ENCODE data around the gene CHN2. TPM values are rescaled to one million over a fixed set of nuclear protein-coding genes. Genes with fewer than 3 reads are reported as not detected.
"Not testable (repeated sequence)": the region's sequence is repeated elsewhere in the genome, so short reads cannot be mapped to it uniquely, and the experiment has no call there.

CHN2 gene
- total and polyA plus RNA-seq, 8 donors: 8.2 to 32.9 (median 24.0) TPM

DNA sequence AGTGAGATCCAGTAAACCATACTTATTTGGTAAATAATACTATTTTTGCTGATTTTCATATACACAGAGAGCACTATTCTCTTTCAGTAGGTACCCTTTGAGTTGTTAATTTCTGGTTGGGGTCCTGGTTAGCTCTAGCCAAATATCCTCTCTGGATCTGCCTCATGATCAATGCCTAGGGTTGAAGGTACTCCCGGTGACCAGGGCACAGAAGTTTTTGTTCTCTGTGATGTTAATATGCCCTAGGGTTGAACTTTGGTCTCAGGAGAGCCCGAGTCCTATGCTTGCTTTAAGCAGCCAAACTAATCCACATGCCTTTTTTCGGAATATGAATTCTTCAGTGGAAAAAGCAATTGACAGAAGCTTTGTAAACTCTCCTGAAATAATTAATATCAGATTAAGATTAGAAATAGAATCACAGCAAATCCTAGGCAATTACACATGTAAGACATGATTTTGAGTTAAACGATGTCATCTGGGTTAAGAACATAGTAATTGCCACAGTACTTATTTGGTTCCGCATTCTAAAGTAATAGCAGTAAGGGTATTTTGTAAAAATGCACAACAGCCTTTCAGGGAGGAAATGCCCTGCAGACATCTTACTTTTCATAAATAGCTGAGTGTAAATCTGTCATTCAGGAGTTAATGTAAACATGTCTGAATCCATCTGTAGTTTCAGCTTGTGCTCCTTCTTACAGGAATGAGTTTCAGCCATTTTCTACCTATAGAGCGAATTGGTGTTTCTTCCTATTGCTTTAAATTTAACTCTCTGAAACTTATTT lies 10.1 kb downstream of the CHN2 start:
- 63 to 68% methylated on average over 6 of the region's 6 CpGs for WGBS, 2 donors
- FAIRE-seq: no peak
- no peak for ATAC-seq
- H3K9me3 ChIP-seq: no peaks in the 10 kb centered on the region
- TF ChIP-seq CTCF (IDR thresholded peaks at IDR 0.05): no peak
- intact Hi-C loops (cut with DNase I): no loop called here
- no peak for DNase-seq
- peaks cover 4 to 25% (median 11%) of the 10 kb centered on the region in 3 donors for H3K4me1 ChIP-seq
- no peaks in the 10 kb centered on the region for H3K36me3 ChIP-seq
- H3K4me3 ChIP-seq: no peak overlapping the region
- no peaks in the 10 kb centered on the region for H3K27me3 ChIP-seq
- H3K27ac ChIP-seq: no peak overlapping the region

DNA sequence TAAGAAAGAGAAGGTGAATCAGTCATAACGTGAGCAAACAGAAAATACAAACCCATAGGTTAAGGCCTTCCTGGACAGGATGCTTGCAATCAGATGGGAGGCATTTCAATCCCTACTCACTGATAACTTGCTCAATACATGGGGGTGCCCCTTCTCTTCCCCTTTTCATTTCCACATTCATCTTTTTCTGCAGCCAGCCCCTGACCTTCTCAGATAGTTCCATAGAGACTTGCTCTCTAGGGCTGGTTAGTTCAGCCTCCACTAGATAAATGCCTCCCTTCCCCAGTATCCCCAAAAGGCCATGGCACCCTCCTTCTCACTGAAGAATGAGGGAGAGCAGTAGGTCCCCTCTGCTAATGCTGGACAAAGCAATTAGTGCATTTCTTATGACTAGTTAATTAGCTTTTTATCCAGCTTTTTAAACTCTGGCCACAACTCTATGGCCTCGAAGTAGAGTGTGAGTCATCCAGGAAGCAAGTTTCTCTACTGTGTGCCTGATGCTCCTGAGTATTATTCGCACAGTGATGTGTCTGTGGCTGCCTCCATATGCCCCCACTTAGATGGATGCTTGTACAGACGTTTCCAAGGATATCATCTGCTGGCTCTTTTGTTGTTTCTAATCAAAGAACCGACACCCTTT lies 12.7 kb downstream of the CHN2 start:
- no peaks in the 10 kb centered on the region for H3K27me3 ChIP-seq
- H3K4me1 ChIP-seq: peaks cover 4 to 17% (median 11%) of the 10 kb centered on the region in 3 donors
- no peak for FAIRE-seq
- H3K4me3 ChIP-seq: no peak overlapping the region
- 48 to 54% methylated on average over 5 of the region's 5 CpGs for WGBS, 2 donors
- ATAC-seq: peak; percentile 79 to 91 (median 80)
- H3K36me3 ChIP-seq: no peaks in the 10 kb centered on the region
- DNase-seq: no peak
- intact Hi-C loops (cut with DNase I): no loop called here
- no peak for TF ChIP-seq CTCF (IDR thresholded peaks at IDR 0.05)
- H3K27ac ChIP-seq: peak overlapping the region in 1 of 4 donors; percentile 6
- H3K9me3 ChIP-seq: no peaks in the 10 kb centered on the region

DNA sequence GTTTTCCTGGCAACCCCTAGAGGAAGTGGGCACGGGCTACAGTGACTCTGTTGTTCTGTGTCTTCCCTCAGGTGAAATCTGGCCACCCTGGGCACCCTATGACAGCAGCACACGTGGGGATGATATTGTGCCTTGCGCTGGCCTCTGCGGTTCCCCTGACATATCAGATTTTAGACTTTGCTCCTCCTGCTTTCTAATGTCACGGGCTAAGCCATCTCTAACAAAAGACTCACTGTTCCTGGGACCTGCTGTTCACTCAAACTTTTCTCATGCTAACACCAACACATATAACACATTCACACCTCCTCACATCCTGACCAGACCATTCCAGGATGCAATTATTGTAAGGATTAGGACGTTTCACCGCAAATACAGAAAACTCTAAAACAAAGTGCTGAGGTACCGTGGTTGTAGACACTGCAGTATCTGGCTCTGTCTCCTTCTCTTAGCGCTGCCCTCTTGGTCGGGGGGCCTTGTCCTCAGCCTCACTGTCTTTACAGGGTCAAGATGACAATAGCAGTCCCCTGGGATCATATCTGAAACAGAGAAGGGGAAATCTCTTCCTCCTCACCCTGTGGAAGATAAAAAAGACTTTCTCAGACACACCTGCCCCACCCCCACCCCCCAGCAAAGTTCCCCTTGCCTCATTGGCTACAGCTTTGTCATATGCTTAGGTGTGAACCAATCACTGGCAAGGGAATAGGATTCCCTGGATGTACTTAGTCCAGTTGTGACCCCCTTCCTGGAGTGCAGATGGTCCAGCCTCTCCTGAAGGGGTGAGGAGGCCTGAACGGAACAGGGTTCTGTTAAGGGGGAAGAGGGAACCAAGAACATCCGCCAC lies 14.1 kb downstream of the CHN2 start:
- peak overlapping the region in 1 of 4 donors; percentile 44 for H3K27ac ChIP-seq
- WGBS, 2 donors: 65 to 66% methylated on average over 12 of the region's 12 CpGs
- intact Hi-C loops (cut with DNase I): no loop called here
- H3K9me3 ChIP-seq: no peaks in the 10 kb centered on the region
- no peaks in the 10 kb centered on the region for H3K36me3 ChIP-seq
- TF ChIP-seq CTCF (IDR thresholded peaks at IDR 0.05): no peak
- no peak overlapping the region for H3K4me3 ChIP-seq
- DNase-seq: no peak
- H3K27me3 ChIP-seq: no peaks in the 10 kb centered on the region
- peaks cover 4 to 16% (median 11%) of the 10 kb centered on the region in 3 donors for H3K4me1 ChIP-seq
- peak; percentile 46 to 78 (median 71) for ATAC-seq
- FAIRE-seq: no peak

DNA sequence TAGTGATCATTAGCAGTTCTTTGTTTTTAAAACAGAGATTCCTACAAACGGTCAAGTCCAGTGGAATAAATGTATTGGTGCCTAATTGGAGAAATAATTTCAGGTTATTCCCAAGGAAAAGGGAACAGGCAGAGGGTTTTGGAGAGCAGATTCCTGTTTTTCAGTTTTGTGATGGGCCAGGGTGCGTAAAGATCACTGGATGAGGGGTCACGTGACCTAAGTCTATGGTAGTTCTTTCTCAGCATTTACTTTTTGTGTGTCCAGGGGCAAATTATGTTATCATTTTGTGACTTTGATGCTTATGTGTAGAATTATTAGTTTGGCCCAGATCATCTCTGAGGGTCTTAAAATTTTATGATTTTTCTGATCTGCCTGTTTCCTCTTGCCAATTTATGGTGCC lies 15.2 kb downstream of the CHN2 start:
- TF ChIP-seq CTCF (IDR thresholded peaks at IDR 0.05): no peak
- Histone ChIP-seq H3K9me3 (no peaks in the 10 kb centered on the region), H3K27ac (no peak overlapping the region), H3K4me1 (peaks cover 6 to 16% (median 10%) of the 10 kb centered on the region in 3 donors), H3K27me3 (no peaks in the 10 kb centered on the region), H3K4me3 (no peak overlapping the region), H3K36me3 (no peaks in the 10 kb centered on the region)
- DNase-seq (no peak), FAIRE-seq (no peak), ATAC-seq (no peak)
- 88 to 93% methylated on average over 3 of the region's 3 CpGs for WGBS, 2 donors
- intact Hi-C loops (cut with DNase I): no loop called here

DNA sequence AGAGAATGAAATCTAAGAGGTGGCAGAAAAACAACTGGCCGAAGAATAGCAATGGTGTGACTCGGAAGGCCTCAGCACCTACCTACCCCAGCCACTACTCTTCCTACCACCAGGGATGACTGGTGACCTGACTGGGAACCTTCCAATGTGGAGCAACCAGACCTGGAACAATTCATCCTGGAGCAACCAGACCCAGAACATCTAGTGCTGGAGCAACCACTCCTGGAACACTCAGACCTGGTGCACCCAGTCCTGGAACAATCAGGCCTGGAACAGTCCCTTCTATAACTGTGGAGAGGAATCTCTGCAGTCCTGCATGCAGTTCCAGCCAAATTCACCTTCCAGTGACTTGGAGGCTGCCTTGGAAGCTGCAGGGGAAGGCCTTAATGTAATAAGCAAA lies 18.2 kb downstream of the CHN2 start:
- H3K27me3 ChIP-seq; intact Hi-C loops (cut with DNase I); DNase-seq; H3K9me3 ChIP-seq; H3K4me3 ChIP-seq; H3K27ac ChIP-seq; H3K36me3 ChIP-seq; ATAC-seq; FAIRE-seq: not testable (repeated sequence)
- WGBS, 2 donors: 91 to 96% methylated on average over 2 of the region's 2 CpGs
- peaks cover 0 to 15% (median 8%) of the 10 kb centered on the region in 3 donors for H3K4me1 ChIP-seq
